Activated T-helper 1 cell treated with Interleukin-2 at 50 U/mL for 16 hours (primary cell): ENCODE data around the gene RTN4R.

Source experiments
- DNase-seq: peaks from one replicate; pipeline ENCODE4 v3.0.0-alpha.2; 2020; ENCODE audit warnings: low read depth

RTN4R gene

DNA sequence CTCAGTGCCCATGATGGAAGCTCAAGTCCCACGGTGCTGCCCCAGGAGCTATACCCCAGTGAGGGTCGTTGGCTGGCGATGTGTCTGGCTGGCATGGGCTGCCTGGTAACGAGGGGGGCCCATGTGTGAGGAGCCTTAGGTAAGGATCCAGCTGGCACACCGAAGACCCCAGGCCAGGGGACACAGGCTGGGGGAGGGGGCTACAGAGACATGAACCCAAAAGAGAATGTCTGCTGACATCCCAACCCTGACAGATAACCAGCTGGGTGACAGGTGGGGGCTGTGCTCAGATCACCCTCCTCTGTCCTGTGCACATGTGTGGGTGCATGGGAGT lies 39.2 kb downstream of the RTN4R start:
- no peak for DNase-seq

DNA sequence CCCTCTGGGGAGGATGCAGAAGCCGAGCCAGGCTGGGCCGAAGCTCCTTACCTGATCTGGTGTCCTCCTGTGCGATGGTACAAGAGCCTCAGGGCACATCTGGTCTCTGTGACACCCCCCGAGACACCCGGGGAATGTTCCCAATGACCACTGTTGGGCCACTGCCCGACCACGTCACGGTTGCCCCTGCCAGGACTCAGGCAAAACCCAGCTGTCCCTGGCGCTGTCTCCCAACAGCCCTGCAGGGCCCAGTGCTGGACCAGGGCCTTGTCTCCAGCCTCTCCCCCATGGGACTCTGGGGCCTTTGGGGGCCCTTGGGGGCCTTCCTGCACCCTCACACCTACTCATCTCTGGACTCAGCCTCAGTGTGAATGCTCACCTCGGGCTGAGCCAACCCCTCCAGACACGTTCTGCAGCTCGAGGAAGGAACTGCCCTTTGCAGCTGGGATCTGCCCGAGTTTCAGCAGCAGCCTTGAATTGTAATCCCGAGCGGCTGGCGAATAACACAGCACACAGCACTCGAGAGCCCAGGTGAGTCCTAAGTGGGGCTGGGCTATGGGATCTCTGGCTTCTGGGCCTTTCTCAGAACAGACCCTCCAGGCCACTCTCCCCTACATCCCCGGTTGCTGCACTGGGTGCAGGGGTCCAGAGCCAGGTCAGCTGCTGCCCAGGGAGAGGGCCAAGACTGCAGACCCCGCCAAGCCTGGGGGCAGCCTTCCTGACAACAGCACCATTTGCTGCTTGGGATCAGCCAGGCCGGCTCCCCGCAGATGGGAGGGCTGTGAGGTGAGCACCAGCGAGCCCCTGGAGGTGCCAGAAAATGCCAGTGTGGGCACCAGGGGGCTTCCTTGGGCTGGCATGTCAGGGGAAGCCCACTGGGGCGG lies 39.8 kb downstream of the RTN4R start:
- no peak for DNase-seq

DNA sequence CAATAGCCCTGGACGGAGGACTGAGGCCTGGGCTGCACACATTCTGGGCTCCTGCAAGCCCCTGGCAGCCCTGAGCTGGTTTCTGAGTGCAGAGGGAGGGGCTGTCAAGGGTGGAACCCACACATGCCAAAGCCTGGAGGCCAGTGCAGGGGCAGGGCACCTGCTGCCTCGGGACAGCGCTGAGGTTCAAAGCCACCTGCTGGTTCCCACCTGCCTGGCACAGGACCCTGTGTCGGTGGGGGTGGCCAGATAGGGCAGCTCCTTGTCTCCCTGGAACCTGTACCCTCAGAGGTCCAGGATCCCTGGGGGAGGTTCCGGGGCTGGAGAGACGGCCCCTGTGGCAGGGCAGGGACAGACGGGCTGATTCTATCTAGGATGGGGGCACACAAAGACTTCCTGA lies 40.8 kb downstream of the RTN4R start:
- no peak for DNase-seq

DNA sequence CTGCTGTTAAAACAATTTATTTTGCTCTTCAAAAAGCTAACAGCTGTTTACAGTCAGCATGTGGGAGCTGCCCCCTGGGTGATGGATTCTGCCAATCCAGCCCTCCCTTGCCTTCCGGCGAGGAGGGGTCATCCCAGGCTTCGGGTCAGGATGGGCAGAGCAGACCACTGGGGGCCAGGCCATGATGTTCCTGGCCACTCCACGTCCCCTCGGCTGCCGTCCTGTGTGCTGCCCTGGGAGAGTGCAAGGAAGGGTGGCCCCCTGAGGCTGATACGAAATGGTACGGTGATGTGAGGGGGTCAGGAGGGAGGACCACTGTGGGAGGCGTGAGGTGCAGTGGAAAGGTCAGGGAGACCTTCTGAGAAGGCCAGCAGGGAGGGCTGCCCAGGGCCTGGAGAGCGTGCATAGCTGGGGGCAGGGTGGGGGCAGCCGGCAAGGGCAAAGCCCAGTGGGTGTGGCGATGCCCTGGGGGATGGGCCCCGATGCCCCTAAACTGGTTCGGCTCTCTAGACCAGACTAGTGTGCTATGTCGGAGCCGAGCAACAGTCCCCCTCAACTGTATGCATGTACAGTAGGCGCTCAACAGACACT lies 41.3 kb downstream of the RTN4R start:
- DNase-seq = no peak

DNA sequence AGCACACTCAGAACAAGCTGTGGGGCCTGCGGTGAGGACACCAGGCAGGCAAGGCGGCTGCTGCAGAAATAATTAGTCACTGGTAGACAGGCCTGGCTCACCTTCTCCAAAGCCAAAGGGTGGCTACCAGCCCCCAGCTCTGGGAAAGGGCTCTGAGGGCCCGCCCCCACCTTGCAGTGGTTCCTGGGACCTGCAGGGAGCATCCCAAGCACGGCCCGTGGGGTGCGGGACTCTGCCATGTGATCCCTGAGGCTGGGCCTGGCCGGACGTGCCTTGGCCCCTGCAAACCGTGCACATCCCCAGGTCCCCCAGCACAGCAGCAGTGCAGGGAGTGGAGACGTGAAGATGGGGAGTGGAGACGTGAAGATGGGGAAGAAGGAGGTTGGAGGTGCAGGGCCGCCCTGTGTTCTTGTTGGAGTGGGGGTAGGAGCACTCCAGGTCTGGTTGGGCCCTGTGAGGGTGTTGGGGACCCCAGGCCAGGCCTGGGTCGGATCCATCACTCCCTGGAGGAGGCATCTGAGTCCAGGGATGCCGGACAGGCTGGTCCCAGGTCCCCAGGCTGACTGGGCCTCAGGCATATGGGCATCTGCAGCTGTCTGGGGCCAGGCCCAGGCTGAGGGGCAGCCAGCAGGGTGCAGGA lies 41.9 kb downstream of the RTN4R start:
- no peak for DNase-seq

DNA sequence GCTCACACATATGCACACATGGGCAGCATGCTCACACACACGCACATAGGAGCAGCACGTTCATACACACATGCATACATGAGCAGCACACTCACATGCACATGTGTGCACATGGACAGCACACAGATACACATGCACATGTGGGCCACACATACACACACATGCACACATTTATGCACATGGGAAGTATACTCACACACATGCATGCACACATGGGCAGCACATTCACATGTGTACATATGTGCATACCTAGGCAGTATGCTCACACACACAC lies 42.5 kb downstream of the RTN4R start:
- DNase-seq = no peak

DNA sequence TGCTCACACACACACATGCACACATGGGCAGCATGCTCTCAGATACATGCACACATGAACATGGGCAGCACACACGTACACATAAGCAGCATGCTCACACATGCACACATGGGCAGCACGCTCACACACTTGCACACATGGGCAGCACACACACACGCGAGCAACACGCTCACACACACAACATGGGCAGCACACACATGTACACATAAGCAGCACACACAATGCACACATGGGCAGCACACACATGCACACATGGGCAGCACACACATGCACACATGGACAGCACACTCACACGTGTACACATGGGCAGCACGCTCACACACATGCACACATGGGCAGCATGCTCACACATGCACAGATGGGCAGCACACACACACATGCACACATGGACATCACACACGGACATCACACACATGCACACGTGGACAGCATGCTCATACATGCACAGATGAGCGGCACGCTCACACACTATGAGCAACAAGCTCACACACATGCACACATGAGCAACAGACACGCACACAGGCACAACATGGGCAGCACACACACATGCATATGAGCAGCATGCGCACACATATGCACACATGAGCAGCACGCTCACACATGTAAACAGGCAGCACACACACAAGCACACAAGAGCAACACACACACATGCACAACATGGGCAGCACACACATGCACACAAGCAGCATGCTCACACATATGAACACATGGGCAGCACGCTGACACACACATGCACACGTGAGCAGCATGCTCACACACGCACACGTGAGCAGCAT lies 43.0 kb downstream of the RTN4R start:
- DNase-seq = no peak

DNA sequence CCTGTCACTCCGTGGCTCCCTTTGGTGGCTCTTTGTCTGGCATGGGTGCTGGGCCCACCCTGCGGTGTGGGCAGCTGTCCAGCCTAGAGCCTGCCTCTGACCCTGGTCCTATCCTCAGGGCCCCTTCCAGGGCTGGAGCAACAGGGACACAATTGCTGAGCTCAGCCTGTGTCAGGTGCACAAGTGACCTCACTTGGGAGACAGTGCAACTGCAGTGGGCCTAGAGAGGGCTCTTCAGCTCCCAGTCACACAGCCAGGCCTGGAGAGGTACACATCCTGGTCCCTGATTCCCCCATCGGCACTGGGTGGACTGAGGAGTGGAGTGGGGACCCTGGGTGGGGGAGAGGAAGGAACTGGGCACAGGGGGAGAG lies 43.9 kb downstream of the RTN4R start:
- DNase-seq = no peak

DNA sequence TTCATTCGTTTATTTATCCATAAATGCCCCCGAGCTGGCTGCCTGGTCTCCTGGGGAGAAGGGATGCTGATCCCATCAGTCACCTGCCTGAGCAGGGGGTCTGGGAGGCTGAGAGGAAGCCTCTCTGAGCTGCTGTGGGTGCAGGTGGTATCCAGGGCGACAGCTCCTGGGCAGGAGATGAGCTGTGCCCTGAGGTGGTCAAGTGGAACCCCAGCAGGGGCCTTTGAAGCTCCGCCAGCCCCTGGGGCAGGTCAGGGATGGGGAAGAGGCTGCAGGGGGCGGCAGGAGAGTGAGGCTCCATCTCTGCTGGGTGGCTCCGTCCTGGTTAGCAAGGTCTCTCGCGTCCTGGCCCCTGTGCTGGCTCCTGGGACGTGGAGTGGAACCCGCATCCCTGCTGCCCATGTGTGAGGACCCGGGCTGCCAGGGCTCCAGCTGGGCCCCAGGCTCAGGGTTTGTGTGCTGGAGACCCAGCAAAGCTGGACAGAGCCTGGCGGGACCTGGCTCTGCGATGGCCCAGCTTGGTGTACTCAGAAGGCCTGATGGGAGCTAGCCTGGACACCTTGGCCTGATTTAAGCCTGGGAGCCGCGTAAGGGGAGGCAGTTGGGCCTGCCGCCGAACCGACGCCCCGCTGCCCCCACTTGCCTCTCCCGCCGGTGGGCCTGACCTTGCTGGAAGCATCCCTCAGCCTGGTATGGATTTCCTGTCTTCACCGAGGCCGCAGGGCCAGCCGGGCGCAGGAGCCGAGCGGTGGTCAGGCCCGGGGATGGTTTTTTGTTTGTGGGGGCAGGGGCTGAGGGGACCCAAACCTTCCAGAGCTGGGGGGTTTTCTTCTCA lies 44.5 kb downstream of the RTN4R start:
- DNase-seq = no peak

DNA sequence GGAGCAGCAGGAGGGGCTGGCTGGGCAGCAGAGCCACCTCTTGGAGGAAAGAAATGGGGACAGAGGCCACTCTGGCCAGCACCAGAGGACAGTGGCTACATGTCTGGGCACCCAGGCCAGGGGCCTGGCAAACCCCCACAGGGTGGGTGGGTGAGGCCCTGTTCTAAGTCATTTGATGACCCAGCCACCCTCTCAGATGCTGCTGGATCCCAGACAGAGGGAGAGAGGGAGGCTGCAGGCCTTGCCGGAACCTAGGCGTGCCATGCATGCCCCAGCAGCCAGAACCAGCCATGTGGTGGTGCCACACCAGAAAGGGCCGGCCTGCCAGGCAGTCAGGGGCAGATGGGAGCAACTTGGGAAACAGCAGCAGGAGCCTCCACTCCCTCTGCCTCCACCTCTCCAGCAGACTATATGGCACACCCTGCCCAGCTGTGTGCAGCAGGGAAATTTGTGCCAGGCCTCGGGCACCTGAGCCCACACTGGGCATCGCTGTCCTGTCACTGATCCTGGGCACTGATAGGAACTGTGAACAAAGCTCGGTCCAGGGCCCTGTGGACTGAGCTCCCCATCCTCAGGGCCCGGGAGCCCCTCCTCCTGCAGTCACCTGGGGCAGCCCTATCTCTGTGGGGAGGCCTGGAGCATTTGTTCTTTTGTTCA lies 45.2 kb downstream of the RTN4R start:
- DNase-seq = no peak

DNA sequence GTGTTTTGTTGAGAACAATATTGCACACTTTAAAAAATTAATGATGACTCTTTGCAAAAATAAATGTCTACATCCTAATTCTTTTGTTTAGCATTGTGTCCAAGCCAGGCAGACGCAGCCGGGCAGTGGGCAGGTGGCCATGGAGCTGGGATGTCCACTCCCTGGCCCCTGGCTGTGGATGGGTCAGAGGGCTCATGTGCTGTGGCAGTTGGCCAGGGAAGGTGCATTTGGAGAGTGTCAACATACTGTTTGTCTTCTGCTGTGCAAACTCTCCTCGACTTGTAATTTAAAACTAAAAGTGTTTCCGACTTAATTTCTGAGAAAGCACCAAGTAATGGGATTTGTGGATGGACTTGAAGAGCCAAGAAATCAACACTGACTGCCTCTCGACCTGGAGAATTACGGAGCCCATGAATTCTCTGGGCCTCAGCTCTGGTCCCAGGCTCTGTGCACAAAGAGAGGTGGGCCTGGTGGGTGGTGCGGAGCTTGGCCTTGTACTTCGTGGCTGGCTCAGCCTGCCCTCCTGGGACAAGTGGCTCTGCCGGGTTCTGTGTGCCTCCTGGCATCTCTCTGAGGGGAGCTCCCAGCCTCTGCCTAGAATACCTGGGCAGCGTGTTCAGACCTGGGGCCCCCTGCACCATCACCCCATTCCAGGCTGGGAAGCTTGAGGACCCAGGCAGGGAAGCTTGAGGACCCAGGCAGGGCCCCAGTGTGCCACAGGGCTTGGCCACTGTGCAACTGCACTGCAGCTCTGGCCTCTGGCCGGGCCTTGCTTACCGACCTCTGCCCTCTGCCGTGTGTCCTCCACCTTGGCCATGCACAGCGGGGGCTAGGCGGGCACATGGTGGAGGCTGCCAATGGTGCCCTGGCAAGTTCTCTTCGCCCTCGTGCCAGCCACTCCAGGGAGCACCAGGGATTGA lies 46.4 kb downstream of the RTN4R start:
- no peak for DNase-seq

DNA sequence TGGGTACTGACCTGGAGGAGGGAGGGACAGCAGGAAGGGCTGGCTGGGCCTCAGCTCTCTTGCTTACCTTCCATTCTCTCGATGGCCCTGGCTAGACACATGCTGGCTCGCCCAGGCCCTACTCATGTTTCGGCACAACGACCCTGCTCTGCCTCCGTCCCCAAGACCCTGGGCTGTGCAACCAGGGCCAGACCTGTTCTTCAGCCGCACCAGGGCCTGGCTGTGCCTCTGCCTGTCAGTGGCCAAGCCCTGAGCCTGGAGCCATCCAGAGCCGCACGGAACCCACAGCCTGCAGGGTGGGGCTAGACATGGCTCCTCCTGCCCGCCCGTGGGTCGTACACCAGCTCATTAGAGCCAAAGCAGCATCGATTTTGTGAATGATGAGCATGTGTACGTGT lies 47.5 kb downstream of the RTN4R start:
- DNase-seq = no peak

DNA sequence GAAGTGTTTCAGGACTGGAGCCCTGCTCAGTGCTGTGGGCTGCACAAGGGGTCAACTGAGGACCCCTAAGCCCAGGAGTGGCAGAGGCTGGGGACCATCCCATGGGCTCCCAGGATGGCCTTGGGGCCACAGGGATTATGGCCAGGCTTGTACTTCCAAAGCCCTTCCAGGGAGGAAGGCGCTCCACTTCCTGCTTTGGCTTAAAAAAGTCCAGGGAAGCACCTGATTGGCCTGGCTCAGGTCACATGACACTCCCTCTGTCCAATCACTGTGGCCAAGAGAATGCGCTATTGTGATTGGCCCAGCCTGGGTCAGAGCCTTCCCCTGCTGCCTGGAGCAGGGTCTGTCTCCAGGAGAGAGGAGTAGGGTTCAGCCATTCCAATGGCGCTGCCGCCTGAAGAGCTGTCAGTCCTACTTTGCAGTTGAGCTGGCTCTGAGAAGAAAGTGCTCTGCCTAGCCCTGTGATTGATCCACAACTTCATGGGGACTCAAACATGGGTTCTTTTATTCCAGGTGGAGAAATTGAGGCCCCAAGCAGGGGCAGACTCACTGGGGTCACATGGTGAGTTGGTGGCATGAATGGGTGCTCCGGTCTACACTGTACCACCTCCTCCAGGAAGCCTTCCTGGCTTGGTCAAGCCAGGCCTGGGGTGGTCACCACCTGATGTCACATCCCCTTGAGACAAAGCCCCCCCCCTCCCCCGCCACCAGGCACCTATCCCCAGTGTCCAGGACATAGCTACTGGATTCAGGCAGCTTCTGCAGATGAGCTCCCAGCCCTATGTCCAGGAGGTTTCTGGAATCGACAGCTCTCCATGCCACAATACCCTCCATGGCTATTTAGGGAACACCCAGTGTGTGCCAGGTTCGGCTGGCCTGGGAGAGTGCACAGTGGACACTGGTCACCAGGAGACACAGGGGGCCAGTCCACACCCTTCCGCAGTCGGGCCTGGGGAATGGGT lies 48.2 kb downstream of the RTN4R start:
- DNase-seq = no peak

DNA sequence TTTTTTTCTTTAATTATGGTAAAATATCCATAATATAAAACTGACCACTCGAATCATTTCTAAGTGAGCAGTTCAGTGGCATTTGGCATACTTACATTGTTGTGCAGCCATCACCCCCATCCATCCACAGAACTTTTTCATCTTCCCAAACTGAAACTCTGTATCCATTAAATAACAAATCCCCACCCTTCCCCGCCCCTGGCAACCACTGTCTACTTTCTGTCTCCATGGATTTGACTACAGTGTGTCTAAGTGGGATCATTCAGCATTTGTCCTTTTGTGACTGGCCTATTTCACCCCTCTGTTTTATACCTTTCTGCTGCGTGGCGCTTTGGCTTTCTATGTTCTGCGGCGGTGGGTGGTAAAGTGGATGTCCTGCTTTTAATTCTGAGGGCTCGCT lies 49.1 kb downstream of the RTN4R start:
- no peak for DNase-seq

DNA sequence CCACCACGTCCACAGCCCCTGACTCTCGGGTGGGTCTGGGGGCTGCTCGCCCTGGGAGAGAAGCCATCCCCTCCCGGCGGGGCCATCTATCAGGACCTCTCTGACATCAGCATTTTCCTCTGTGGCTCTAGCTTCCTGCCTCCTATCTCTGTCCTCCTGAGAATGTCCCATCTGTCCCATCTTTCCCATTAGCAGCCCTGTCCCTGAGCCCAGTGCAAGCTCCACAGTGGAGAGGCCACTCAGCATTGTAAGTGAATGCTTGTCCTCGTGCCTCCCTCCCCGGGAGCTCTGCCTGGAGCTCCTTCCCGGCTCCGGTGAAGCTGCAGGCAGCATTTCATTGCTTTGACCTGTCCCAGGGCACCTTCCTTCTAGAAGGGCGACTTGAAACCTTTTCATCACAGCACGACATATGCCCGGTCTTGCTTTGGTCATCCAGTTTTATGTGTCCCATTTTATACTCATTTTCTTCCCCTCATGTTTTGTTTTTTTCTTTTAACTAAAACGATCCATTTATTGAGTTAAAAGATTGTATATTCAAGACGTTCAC lies 49.7 kb downstream of the RTN4R start:
- no peak for DNase-seq

DNA sequence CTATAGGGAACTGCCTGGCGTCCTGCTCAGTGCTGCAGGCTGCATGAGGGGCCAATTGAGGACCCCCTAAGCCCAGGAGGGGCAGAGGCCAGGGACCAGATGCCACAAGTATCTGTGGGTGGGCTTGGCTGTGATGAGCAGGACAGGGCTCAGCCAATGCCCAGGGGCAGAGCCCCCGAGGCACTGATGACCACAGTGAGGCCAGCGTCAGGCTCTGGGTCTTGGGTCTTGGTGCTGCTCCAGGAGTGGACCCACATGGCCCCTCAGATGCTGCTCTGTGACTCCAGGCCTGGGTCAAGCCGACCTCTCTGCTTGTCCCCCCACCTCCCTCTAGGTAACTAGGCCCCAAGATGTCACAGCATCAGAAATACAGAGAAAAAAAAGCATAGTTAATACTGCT lies 50.6 kb downstream of the RTN4R start:
- no peak for DNase-seq

DNA sequence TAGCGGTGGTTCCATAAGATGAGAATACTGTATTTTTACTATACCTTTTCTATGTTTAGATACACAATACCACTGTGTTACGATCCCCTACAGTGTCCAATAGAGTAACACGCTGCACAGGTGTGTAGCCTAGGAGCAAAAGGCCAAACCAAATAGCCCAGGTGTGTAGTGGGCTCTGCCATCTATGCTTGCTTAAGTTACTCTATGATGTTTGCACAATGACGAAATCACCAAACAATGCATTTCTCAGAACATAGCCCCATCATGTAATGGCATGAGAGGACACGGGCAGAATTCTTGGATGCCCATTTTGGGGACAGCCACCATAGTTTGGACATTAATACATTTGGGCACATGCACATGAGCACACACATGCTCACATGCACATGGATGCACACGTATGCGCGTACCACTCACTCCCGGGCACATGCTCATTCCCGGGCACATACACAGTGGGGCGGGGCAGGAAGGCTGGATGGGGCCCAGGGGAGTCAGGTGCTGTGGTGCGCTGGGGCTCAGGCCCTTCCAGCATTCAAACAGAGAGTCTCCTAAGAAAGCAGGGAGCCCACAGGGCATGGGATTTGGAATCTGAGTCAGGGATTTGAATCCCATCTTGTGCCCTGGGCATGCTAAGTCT lies 51.1 kb downstream of the RTN4R start:
- no peak for DNase-seq

DNA sequence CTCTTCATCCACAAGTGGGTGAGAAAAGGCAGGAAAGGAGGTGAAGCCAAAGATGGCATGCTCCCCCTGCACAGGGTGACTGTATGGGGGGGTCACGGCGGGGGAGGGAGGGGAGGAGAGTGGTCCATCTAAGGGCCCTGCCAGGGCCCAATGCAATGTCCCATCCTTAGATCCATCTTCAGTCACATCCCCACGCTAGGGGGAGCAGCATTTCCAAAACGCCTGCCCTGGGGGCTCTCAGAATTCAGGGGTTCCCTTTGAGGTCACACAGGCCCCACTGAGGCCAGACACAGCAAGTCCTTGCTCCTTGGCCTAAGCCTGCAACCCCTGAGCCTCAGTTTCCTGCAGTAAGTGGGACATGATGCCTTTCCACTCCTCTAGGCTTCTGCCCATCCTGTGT lies 52.4 kb downstream of the RTN4R start:
- no peak for DNase-seq

DNA sequence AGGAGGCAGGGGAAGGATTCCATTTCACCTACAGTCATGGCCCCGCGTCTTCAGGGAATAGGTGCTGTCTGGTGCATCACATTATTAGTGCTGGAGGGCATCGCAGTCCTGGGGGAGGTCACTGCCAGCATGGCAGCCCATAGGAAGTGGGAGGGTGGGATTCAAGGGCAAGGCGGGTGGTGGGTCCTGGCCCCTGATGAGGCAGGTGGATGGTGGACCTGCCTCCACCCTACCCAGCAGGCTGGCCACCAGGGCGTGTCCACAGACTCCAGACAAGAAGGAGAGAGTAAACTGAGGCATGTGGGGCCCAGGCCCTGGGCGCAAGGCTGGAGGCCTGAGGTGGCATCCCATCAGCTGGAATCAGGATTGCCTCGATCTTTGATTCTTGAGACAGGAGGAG lies 53.3 kb downstream of the RTN4R start:
- no peak for DNase-seq
